Measurements from ENCODE around the gene GGCT.

GRCh38 chr7:30450240-30450982 lies 54.2 kb downstream of the GGCT start:
- TF ChIP-seq, protein P1, sequence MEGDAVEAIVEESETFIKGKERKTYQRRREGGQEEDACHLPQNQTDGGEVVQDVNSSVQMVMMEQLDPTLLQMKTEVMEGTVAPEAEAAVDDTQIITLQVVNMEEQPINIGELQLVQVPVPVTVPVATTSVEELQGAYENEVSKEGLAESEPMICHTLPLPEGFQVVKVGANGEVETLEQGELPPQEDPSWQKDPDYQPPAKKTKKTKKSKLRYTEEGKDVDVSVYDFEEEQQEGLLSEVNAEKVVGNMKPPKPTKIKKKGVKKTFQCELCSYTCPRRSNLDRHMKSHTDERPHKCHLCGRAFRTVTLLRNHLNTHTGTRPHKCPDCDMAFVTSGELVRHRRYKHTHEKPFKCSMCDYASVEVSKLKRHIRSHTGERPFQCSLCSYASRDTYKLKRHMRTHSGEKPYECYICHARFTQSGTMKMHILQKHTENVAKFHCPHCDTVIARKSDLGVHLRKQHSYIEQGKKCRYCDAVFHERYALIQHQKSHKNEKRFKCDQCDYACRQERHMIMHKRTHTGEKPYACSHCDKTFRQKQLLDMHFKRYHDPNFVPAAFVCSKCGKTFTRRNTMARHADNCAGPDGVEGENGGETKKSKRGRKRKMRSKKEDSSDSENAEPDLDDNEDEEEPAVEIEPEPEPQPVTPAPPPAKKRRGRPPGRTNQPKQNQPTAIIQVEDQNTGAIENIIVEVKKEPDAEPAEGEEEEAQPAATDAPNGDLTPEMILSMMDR (IDR thresholded peaks at IDR 0.05), result no peak
- TF ChIP-seq POLR2A (IDR thresholded peaks at IDR 0.05; ENCODE audit: low read depth), result no peak
